ENCODE measurements around the gene BCDIN3D. TPM values are rescaled to one million over a fixed set of nuclear protein-coding genes. Genes with fewer than 3 reads are reported as not detected.

The BCDIN3D gene
- total RNA-seq, 1 experiment from 2014 or later, result 4.5 TPM

DNA sequence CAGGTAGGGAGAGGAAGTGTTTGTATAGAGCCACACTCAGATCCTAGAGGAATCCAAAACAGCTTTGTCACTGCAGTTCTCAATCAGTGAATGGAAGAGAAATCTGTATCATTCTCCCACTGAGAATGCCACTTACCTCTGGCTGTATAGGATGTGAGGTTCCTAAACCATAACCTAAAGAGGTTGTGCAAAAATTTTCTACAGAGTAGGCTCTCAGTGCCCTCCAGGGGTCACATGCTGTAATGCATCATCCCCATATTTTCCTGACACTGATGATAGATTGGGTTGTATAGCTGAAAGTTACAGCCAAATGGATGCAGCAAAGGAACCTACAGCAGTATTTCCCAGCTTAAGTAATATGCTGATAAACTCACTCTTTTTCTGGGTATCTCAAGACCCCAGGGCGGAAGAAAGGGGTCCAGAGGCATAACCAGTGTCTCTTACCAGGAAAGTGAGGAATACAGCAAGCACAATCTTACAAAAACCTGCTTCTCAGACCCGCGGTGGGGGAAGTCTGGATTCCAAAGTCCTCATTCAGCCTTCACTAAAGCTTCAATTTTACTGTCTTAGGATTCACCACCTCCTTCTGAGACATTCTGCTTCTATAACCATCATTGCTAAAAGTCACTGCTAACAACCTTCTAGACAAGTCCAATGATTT, 3.8 kb downstream of the BCDIN3D start:
- Histone ChIP-seq H3K4me2 (ENCODE audit: low read length) (no peak overlapping the region), H3K36me3 (ENCODE audit: low read depth, low read length) (no peaks in the 10 kb centered on the region), H3K27ac (ENCODE audit: low read length) (no peak overlapping the region), H3K9me3 (ENCODE audit: low read length) (no peaks in the 10 kb centered on the region), H3K4me1 (ENCODE audit: insufficient read depth, low read length) (peaks cover 17% of the 10 kb centered on the region), H4K20me1 (ENCODE audit: low read length) (no peaks in the 10 kb centered on the region), H3K9me2 (replicated peaks; ENCODE audit: low read length) (no peaks in the 10 kb centered on the region), H2AFZ (ENCODE audit: low read length) (no peak overlapping the region), H3K27me3 (ENCODE audit: low read length) (no peaks in the 10 kb centered on the region), H3K9ac (ENCODE audit: low read length) (no peak overlapping the region), H3K4me3 (ENCODE audit: low read length) (no peak overlapping the region), H3F3A (ENCODE audit: low read length, unreplicated experiment) (no peaks in the 10 kb centered on the region), H3K79me2 (ENCODE audit: low read length) (peaks cover 22% of the 10 kb centered on the region)
- DNase-seq, result peak; percentile 60
- no peak for TF ChIP-seq EZH2 (IDR thresholded peaks at IDR 0.05; ENCODE audit: low read length, unreplicated experiment)
- TF ChIP-seq, protein P1, sequence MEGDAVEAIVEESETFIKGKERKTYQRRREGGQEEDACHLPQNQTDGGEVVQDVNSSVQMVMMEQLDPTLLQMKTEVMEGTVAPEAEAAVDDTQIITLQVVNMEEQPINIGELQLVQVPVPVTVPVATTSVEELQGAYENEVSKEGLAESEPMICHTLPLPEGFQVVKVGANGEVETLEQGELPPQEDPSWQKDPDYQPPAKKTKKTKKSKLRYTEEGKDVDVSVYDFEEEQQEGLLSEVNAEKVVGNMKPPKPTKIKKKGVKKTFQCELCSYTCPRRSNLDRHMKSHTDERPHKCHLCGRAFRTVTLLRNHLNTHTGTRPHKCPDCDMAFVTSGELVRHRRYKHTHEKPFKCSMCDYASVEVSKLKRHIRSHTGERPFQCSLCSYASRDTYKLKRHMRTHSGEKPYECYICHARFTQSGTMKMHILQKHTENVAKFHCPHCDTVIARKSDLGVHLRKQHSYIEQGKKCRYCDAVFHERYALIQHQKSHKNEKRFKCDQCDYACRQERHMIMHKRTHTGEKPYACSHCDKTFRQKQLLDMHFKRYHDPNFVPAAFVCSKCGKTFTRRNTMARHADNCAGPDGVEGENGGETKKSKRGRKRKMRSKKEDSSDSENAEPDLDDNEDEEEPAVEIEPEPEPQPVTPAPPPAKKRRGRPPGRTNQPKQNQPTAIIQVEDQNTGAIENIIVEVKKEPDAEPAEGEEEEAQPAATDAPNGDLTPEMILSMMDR (conservative IDR thresholded peaks at IDR 0.05; ENCODE audit: low read depth, low read length), result peak; percentile 82
- intact Hi-C loops (cut with micrococcal nuclease), result loop anchor here (1.0 kb wide), 1 partner anchor 63 kb away; no protein-coding TSS in a partner anchor
- no TSS peak for BruUV-seq (replicated peaks)
- ChIA-PET CTCF (interaction anchor here (0.6 to 0.8 kb wide), 4 partner anchors 11 to 122 kb away, joined by 3 to 4 read pairs (median 4); partner anchors contain the start of genes NCKAP5L and TMBIM6), POLR2A (ENCODE audit: unreplicated experiment) (no interaction called here)
- peak; percentile 17; the same call in 1 of the 2 replicates for ATAC-seq

DNA sequence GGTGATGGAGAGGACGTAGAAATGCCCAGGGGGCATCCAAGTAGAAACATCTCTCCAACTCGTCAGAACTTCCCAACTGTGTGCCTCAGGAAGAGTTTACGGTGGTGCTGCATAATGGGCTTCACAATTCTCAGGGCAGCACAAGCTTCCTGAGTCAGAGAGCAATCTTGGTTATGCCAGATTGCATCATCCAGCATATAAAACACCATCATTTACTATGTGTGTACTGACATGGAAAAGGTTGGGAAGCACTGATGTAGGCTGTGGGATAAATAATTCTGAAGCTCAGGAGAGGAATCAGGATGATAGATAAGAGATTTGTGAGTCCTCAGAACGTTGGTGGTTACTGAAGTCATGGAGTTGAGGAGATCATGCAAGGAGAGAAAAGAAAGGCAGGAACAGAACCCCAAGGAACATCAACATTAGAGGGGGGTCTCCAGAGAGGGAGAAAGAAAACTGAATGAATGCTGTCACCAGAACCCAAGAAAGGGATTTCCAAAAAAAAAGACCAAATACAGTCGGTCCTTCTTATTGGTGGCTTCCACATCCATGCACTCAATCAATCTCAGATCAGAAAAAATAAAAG, 10.0 kb downstream of the BCDIN3D start:
- BruUV-seq (replicated peaks), result no TSS peak
- TF ChIP-seq, protein P1 (conservative IDR thresholded peaks at IDR 0.05; ENCODE audit: low read depth, low read length), result no peak
- POLR2A ChIA-PET (ENCODE audit: unreplicated experiment), result interaction anchor here (0.6 kb wide), 1 partner anchor 92 kb away, joined by 3 read pairs; the partner anchor contains the start of gene TMBIM6

GRCh38 chr12:49831717-49832116, 11.2 kb downstream of the BCDIN3D start:
- H3K4me2 ChIP-seq (ENCODE audit: low read length), result no peak overlapping the region
- no peaks in the 10 kb centered on the region for H3K9me2 ChIP-seq (replicated peaks; ENCODE audit: low read length)
- no peaks in the 10 kb centered on the region for H3F3A ChIP-seq (ENCODE audit: low read length, unreplicated experiment)
- H3K36me3 ChIP-seq (ENCODE audit: low read depth, low read length), result no peaks in the 10 kb centered on the region
- H4K20me1 ChIP-seq (ENCODE audit: low read length), result no peaks in the 10 kb centered on the region
- H2AFZ ChIP-seq (ENCODE audit: low read length), result no peak overlapping the region
- no peak overlapping the region for H3K4me3 ChIP-seq (ENCODE audit: low read length)
- no peak for DNase-seq
- CTCF ChIA-PET, result no interaction called here
- POLR2A ChIA-PET (ENCODE audit: unreplicated experiment), result interaction anchor here (0.7 kb wide), 1 partner anchor 45 kb away, joined by 5 read pairs; no protein-coding TSS in a partner anchor
- no peak overlapping the region for H3K27ac ChIP-seq (ENCODE audit: low read length)
- no peak overlapping the region for H3K9ac ChIP-seq (ENCODE audit: low read length)
- ATAC-seq, result no peak
- no peaks in the 10 kb centered on the region for H3K27me3 ChIP-seq (ENCODE audit: low read length)
- no peaks in the 10 kb centered on the region for H3K9me3 ChIP-seq (ENCODE audit: low read length)
- peaks cover 10% of the 10 kb centered on the region for H3K79me2 ChIP-seq (ENCODE audit: low read length)
- no TSS peak for BruUV-seq (replicated peaks)
- TF ChIP-seq EZH2phosphoT487 (IDR thresholded peaks at IDR 0.05; ENCODE audit: borderline replicate concordance, low read length) (no peak), EZH2 (IDR thresholded peaks at IDR 0.05; ENCODE audit: low read length, unreplicated experiment) (no peak)
- TF ChIP-seq, protein P1 (conservative IDR thresholded peaks at IDR 0.05; ENCODE audit: low read depth, low read length), result no peak
- intact Hi-C loops (cut with micrococcal nuclease), result no loop called here
- peaks cover 20% of the 10 kb centered on the region for H3K4me1 ChIP-seq (ENCODE audit: insufficient read depth, low read length)

More for the DNA sequence above, 10.0 kb downstream of the BCDIN3D start:
- H3K27ac ChIP-seq (ENCODE audit: low read length), result no peak overlapping the region
- ATAC-seq, result no peak; the same call in 1 of the 2 replicates
- no peaks in the 10 kb centered on the region for H3K9me3 ChIP-seq (ENCODE audit: low read length)
- CTCF ChIA-PET, result no interaction called here
- peaks cover 12% of the 10 kb centered on the region for H3K4me1 ChIP-seq (ENCODE audit: insufficient read depth, low read length)
- H3K4me3 ChIP-seq (ENCODE audit: low read length), result no peak overlapping the region
- no peaks in the 10 kb centered on the region for H3K79me2 ChIP-seq (ENCODE audit: low read length)
- H3F3A ChIP-seq (ENCODE audit: low read length, unreplicated experiment), result no peaks in the 10 kb centered on the region
- H2AFZ ChIP-seq (ENCODE audit: low read length), result no peak overlapping the region
- H3K9me2 ChIP-seq (replicated peaks; ENCODE audit: low read length), result no peaks in the 10 kb centered on the region
- no peaks in the 10 kb centered on the region for H3K36me3 ChIP-seq (ENCODE audit: low read depth, low read length)
- no peak overlapping the region for H3K4me2 ChIP-seq (ENCODE audit: low read length)
- intact Hi-C loops (cut with micrococcal nuclease), result no loop called here
- no peaks in the 10 kb centered on the region for H4K20me1 ChIP-seq (ENCODE audit: low read length)
- DNase-seq, result peak; percentile 27
- H3K27me3 ChIP-seq (ENCODE audit: low read length), result no peaks in the 10 kb centered on the region
- H3K9ac ChIP-seq (ENCODE audit: low read length), result no peak overlapping the region
